Activated CD4-positive, alpha-beta T cell treated with anti-CD3 and anti-CD28 coated beads, Interleukin-2, amount 50 U/mL, for 1 hour (primary cell): ENCODE data around the gene ALG3.
A peak's percentile ranks its signal among the peaks of the same experiment; 100 is the strongest.
"Not testable (repeated sequence)": the region's sequence is repeated elsewhere in the genome, so short reads cannot be mapped to it uniquely, and the experiment has no call there.

Experiments used
- DNase-seq: peaks from one replicate; pipeline ENCODE4 v3.0.0-alpha.2; 2020

Gene ALG3

GRCh38 chr3:184248454-184249411 lies at the start of gene ALG3:
Gene ALG3, minus strand, starts transcription at chr3:184248962. Its CDS starts 22 bp downstream, at chr3:184248940.
- peak; percentile 83 for DNase-seq

- no peak for DNase-seq
These were observed 47.9 kb upstream of the ALG3 start for GRCh38 chr3:184296616-184297015.

GRCh38 chr3:184295771-184296170 lies 47.0 kb upstream of the ALG3 start:
- DNase-seq = no peak

- no peak for DNase-seq
These were observed 43.1 kb upstream of the ALG3 start for GRCh38 chr3:184291738-184292445.

GRCh38 chr3:184291044-184291737 lies 42.4 kb upstream of the ALG3 start:
- no peak for DNase-seq

GRCh38 chr3:184290331-184290730 lies 41.6 kb upstream of the ALG3 start:
- DNase-seq = no peak

- peak; percentile 61 for DNase-seq
These were observed 40.7 kb upstream of the ALG3 start for GRCh38 chr3:184289426-184289938.

- no peak for DNase-seq
These were observed 35.9 kb upstream of the ALG3 start for GRCh38 chr3:184284696-184285095.

- DNase-seq = no peak
These were observed 34.9 kb upstream of the ALG3 start for GRCh38 chr3:184283681-184284080.

- DNase-seq = no peak
These were observed 34.2 kb upstream of the ALG3 start for GRCh38 chr3:184282941-184283340.

- no peak for DNase-seq
These were observed 28.6 kb upstream of the ALG3 start for GRCh38 chr3:184277366-184277765.

GRCh38 chr3:184275961-184276910 lies 27.5 kb upstream of the ALG3 start, which contains the start of gene ECE2:
Gene ECE2, plus strand, starts transcription at chr3:184276022. Its CDS starts 132 bp downstream, at chr3:184276154.
- DNase-seq = no peak

- no peak for DNase-seq
These were observed 26.6 kb upstream of the ALG3 start for GRCh38 chr3:184275381-184275701.

- DNase-seq = no peak
These were observed 23.5 kb upstream of the ALG3 start for GRCh38 chr3:184272269-184272668.

GRCh38 chr3:184267249-184267648 lies 18.5 kb upstream of the ALG3 start:
- DNase-seq = not testable (repeated sequence)

- no peak for DNase-seq
These were observed 14.0 kb upstream of the ALG3 start for GRCh38 chr3:184262764-184263179.

GRCh38 chr3:184261854-184262763 lies 13.3 kb upstream of the ALG3 start:
- no peak for DNase-seq

- DNase-seq = peak; percentile 45
These were observed 12.6 kb upstream of the ALG3 start, which contains the start of gene CAMK2N2 for GRCh38 chr3:184261270-184261853. Gene CAMK2N2, minus strand, starts transcription at chr3:184261553. Its CDS starts 268 bp downstream, at chr3:184261285.

GRCh38 chr3:184260724-184261269 lies 12.0 kb upstream of the ALG3 start:
- no peak for DNase-seq
